ENCODE data around the gene COL18A1. TPM values are rescaled to one million over a fixed set of nuclear protein-coding genes. Genes with fewer than 3 reads are reported as not detected.

The COL18A1 gene
- total and polyA plus RNA-seq, 11 donors: 31.7 to 109 (median 59.0) TPM

DNA sequence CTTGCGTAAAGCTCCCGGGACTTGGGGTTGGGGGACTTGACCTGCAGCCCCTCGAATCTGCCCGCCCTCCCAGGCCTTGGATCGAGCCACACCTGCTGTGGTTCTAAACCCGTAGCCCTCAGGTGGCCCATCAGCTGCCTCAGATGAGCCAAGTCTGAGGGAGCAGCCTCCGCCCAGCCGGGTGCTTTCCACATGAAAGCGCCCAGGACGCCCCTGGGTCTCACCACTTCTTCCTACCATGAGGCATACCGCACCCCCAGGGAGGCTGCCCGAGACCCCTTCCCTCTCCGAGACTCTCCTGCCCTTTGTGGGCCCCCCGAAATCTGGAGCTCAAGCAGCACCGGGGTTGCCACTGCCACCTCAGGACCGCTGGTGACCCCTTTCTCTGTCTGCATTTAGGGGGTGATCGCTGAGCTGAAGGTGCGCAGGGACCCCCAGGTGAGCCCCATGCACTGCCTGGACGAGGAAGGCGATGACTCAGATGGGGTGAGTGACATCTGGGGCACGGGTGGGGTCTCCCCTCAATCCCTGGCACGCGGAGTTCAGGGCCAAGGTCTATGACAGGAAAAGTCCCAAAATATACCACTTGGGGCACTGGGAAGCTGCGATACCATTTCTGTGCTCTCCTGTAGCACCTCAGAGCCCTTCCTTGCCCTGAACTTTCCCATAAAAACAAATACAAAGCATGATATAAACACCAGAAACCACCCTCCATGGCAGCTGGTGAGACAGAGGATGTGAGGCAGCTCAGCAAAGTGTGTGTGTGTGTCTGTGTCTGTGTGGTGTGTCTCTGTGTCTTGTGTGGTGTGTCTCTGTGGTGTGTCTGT, 68.7 kb downstream of the COL18A1 start:
- intact Hi-C loops (cut with DNase I): loop anchor here in 2 of 10 donors (10.0 kb wide), 2 partner anchors 121 to 351 kb away; no protein-coding TSS in a partner anchor

GRCh38 chr21:45474323-45474950, 69.5 kb downstream of the COL18A1 start:
- intact Hi-C loops (cut with DNase I): loop anchor here in 2 of 10 donors (10.0 kb wide), 2 partner anchors 120 to 350 kb away; no protein-coding TSS in a partner anchor
- H3K36me3 ChIP-seq: peaks cover 4 to 40% (median 28%) of the 10 kb centered on the region in 9 donors
- WGBS, 4 donors: 92 to 98% (median 97%) methylated on average over 17 to 18 of the region's 18 CpGs
- H3K9me3 ChIP-seq: no peaks in the 10 kb centered on the region
- no peak for TF ChIP-seq POLR2A (IDR thresholded peaks at IDR 0.05)
- TF ChIP-seq, protein P1, sequence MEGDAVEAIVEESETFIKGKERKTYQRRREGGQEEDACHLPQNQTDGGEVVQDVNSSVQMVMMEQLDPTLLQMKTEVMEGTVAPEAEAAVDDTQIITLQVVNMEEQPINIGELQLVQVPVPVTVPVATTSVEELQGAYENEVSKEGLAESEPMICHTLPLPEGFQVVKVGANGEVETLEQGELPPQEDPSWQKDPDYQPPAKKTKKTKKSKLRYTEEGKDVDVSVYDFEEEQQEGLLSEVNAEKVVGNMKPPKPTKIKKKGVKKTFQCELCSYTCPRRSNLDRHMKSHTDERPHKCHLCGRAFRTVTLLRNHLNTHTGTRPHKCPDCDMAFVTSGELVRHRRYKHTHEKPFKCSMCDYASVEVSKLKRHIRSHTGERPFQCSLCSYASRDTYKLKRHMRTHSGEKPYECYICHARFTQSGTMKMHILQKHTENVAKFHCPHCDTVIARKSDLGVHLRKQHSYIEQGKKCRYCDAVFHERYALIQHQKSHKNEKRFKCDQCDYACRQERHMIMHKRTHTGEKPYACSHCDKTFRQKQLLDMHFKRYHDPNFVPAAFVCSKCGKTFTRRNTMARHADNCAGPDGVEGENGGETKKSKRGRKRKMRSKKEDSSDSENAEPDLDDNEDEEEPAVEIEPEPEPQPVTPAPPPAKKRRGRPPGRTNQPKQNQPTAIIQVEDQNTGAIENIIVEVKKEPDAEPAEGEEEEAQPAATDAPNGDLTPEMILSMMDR (IDR thresholded peaks at IDR 0.05): no peak
- DNase-seq (peak in 1 of 5 donors; percentile 67), ATAC-seq (no peak)
- H3K4me1 ChIP-seq: peaks cover 0 to 61% (median 39%) of the 10 kb centered on the region in 12 donors
- H3K27ac ChIP-seq: no peak overlapping the region
- H3K27me3 ChIP-seq: no peaks in the 10 kb centered on the region
- H3K4me3 ChIP-seq: no peak overlapping the region

More for the DNA sequence above, 68.7 kb downstream of the COL18A1 start:
- Histone ChIP-seq H3K36me3 (peaks cover 4 to 40% (median 21%) of the 10 kb centered on the region in 9 donors), H3K27ac (no peak overlapping the region), H3K27me3 (no peaks in the 10 kb centered on the region), H3K4me1 (peaks cover 0 to 58% (median 39%) of the 10 kb centered on the region in 12 donors), H3K9me3 (no peaks in the 10 kb centered on the region), H3K4me3 (no peak overlapping the region)
- 91 to 96% (median 94%) methylated on average over 9 to 24 of the region's 24 CpGs for WGBS, 4 donors
- DNase-seq: peak in 1 of 5 donors; percentile 51
- TF ChIP-seq, protein P1 (IDR thresholded peaks at IDR 0.05): no peak
- TF ChIP-seq POLR2A (IDR thresholded peaks at IDR 0.05): no peak
- ATAC-seq: no peak

GRCh38 chr21:45475004-45475685, 70.2 kb downstream of the COL18A1 start:
- no peak overlapping the region for H3K27ac ChIP-seq
- peaks cover 0 to 54% (median 34%) of the 10 kb centered on the region in 12 donors for H3K4me1 ChIP-seq
- DNase-seq: peak in 1 of 5 donors; percentile 60
- H3K27me3 ChIP-seq: no peaks in the 10 kb centered on the region
- H3K36me3 ChIP-seq: peaks cover 4 to 45% (median 30%) of the 10 kb centered on the region in 9 donors
- H3K4me3 ChIP-seq: no peak overlapping the region
- TF ChIP-seq, protein P1 (IDR thresholded peaks at IDR 0.05): no peak
- no peak for TF ChIP-seq POLR2A (IDR thresholded peaks at IDR 0.05)
- no peaks in the 10 kb centered on the region for H3K9me3 ChIP-seq
- intact Hi-C loops (cut with DNase I): loop anchor here in 4 of 10 donors (5.0 to 10.0 kb wide), 5 partner anchors 62 to 447 kb away; no protein-coding TSS in a partner anchor
- 92 to 96% (median 95%) methylated on average over 42 to 43 of the region's 43 CpGs for WGBS, 4 donors
- no peak for ATAC-seq
